Measurements from ENCODE around the gene MCF2L2.

- no peak for TF ChIP-seq CTCF (IDR thresholded peaks at IDR 0.05)
- TF ChIP-seq POLR2A (IDR thresholded peaks at IDR 0.05), result no peak
Measured at GRCh38 chr3:183434503-183434902, 6.1 kb upstream of the MCF2L2 start.
